ENCODE results near the gene CSDE1.
A peak's percentile ranks its signal among the peaks of the same experiment; 100 is the strongest.

CSDE1 gene

GRCh38 chr1:114701931-114702330, 55.9 kb downstream of the CSDE1 start:
- no peak for DNase-seq (ENCODE audit: low spot score)

- DNase-seq (ENCODE audit: low spot score) = peak; percentile 29
Measured at GRCh38 chr1:114700036-114700600, 57.7 kb downstream of the CSDE1 start.

GRCh38 chr1:114696810-114697209, 61.0 kb downstream of the CSDE1 start:
- DNase-seq (ENCODE audit: low spot score) = no peak

GRCh38 chr1:114695430-114696058, 62.2 kb downstream of the CSDE1 start, which contains the start of gene AMPD1:
AMPD1 (minus strand) TSS chr1:114695546; CDS start chr1:114695471, 75 bp downstream.
- peak; percentile 59 for DNase-seq (ENCODE audit: low spot score)

GRCh38 chr1:114694540-114695310, 63.1 kb downstream of the CSDE1 start:
- no peak for DNase-seq (ENCODE audit: low spot score)

- DNase-seq (ENCODE audit: low spot score) = no peak
Measured at GRCh38 chr1:114692947-114693346, 64.8 kb downstream of the CSDE1 start.

- DNase-seq (ENCODE audit: low spot score) = no peak
Measured at GRCh38 chr1:114691061-114691460, 66.7 kb downstream of the CSDE1 start.

- no peak for DNase-seq (ENCODE audit: low spot score)
Measured at GRCh38 chr1:114690148-114690547, 67.6 kb downstream of the CSDE1 start.

GRCh38 chr1:114688526-114688925, 69.3 kb downstream of the CSDE1 start:
- DNase-seq (ENCODE audit: low spot score) = no peak

GRCh38 chr1:114685851-114686250, 71.9 kb downstream of the CSDE1 start:
- no peak for DNase-seq (ENCODE audit: low spot score)

GRCh38 chr1:114677691-114678090, 80.1 kb downstream of the CSDE1 start:
- no peak for DNase-seq (ENCODE audit: low spot score)

- no peak for DNase-seq (ENCODE audit: low spot score)
Measured at GRCh38 chr1:114676115-114676514, 81.7 kb downstream of the CSDE1 start.

- no peak for DNase-seq (ENCODE audit: low spot score)
Measured at GRCh38 chr1:114671939-114672275, 85.9 kb downstream of the CSDE1 start.

- no peak for DNase-seq (ENCODE audit: low spot score)
Measured at GRCh38 chr1:114671011-114671938, 86.5 kb downstream of the CSDE1 start.

- DNase-seq (ENCODE audit: low spot score) = peak; percentile 98
Measured at GRCh38 chr1:114670083-114671010, 87.4 kb downstream of the CSDE1 start.

GRCh38 chr1:114669562-114670082, 88.2 kb downstream of the CSDE1 start, which contains the start of gene DENND2C:
DENND2C (minus strand) TSS chr1:114670049; CDS start chr1:114625984, 44,065 bp downstream.
- DNase-seq (ENCODE audit: low spot score) = no peak

GRCh38 chr1:114668784-114669561, 88.8 kb downstream of the CSDE1 start:
- peak; percentile 49 for DNase-seq (ENCODE audit: low spot score)

GRCh38 chr1:114668373-114668772, 89.4 kb downstream of the CSDE1 start:
- no peak for DNase-seq (ENCODE audit: low spot score)

- no peak for DNase-seq (ENCODE audit: low spot score)
Measured at GRCh38 chr1:114666954-114667353, 90.8 kb downstream of the CSDE1 start.

Data from AG20443 (cell line).